HUES64 (cell line): ENCODE data around the gene ANKRD34A.

Source experiments
- H3K27ac ChIP-seq: 2 replicates; pipeline ENCODE4 v1.7.0; 2013; ENCODE audit warnings: low read depth, low read length, inconsistent platforms
- H3K27me3 ChIP-seq: 2 replicates; pipeline ENCODE4 v1.6.1; 2013; ENCODE audit warnings: mild to moderate bottlenecking, low read length; ENCODE audit not compliant: insufficient read depth
- H3K36me3 ChIP-seq: 2 replicates; pipeline ENCODE4 v1.6.1; 2013; ENCODE audit warnings: mild to moderate bottlenecking, low read length; ENCODE audit not compliant: insufficient read depth
- H3K4me1 ChIP-seq: 2 replicates; pipeline ENCODE4 v1.6.1; 2013; ENCODE audit warnings: mild to moderate bottlenecking, low read length, moderate library complexity; ENCODE audit not compliant: insufficient read depth
- H3K4me3 ChIP-seq: 2 replicates; pipeline ENCODE4 v1.5.1; 2013; ENCODE audit warnings: mild to moderate bottlenecking, low read length, moderate library complexity
- H3K9ac ChIP-seq: 2 replicates; pipeline ENCODE4 v1.6.1; 2013; ENCODE audit warnings: mild to moderate bottlenecking, low read depth, low read length
- H3K9me3 ChIP-seq: 2 replicates; pipeline ENCODE4 v1.6.1; 2013; ENCODE audit warnings: low read depth, low read length; ENCODE audit not compliant: insufficient read depth
- WGBS: fragments of 150-250, 120-280 bp; methylation state at CpG from one replicate; pipeline ENCODE4 v1.1.7; 2013; ENCODE audit warnings: missing lambda C conversion rate; 5-methylcytosine and 5-hydroxymethylcytosine counted together

ANKRD34A gene

GRCh38 chr1:145962157-145963102 is 1.9 kb downstream of the ANKRD34A start:
- 11% methylated on average over 24 of the region's 36 CpGs for whole genome bisulfite sequencing
- Histone ChIP-seq H3K4me1 (peaks cover 17% of the 10 kb centered on the region), H3K9me3 (0 out of 2 replicates have a peak, but pooled peaks cover 3% of the 10 kb centered on the region), H3K27me3 (peaks cover 63% of the 10 kb centered on the region), H3K27ac (no peak overlapping the region), H3K9ac (no peak overlapping the region), H3K4me3 (peak overlapping the region; percentile 92), H3K36me3 (no peaks in the 10 kb centered on the region)

- WGBS = under 1% methylated on average over 57 of the region's 57 CpGs
- no peak overlapping the region for H3K9ac ChIP-seq
- peak overlapping the region; percentile 92 for H3K4me3 ChIP-seq
- no peak overlapping the region for H3K27ac ChIP-seq
- H3K36me3 ChIP-seq = no peaks in the 10 kb centered on the region
- H3K27me3 ChIP-seq = peaks cover 72% of the 10 kb centered on the region
- no peaks in the 10 kb centered on the region for H3K9me3 ChIP-seq
- H3K4me1 ChIP-seq = peaks cover 22% of the 10 kb centered on the region
These were observed 2.8 kb downstream of the ANKRD34A start for GRCh38 chr1:145961425-145962156.

- peak overlapping the region; percentile 92 for H3K4me3 ChIP-seq
- WGBS = under 1% methylated on average over 22 of the region's 22 CpGs
- H3K9me3 ChIP-seq = no peaks in the 10 kb centered on the region
- H3K4me1 ChIP-seq = peaks cover 22% of the 10 kb centered on the region
- H3K9ac ChIP-seq = no peak overlapping the region
- H3K36me3 ChIP-seq = no peaks in the 10 kb centered on the region
- H3K27me3 ChIP-seq = peaks cover 77% of the 10 kb centered on the region
- no peak overlapping the region for H3K27ac ChIP-seq
These were observed 3.3 kb downstream of the ANKRD34A start for GRCh38 chr1:145961109-145961424.

- Histone ChIP-seq H3K9me3 (no peaks in the 10 kb centered on the region), H3K9ac (peak overlapping the region; percentile 28; the same call in 1 of the 2 replicates), H3K4me1 (peaks cover 22% of the 10 kb centered on the region), H3K36me3 (no peaks in the 10 kb centered on the region), H3K4me3 (peak overlapping the region; percentile 92), H3K27me3 (peaks cover 82% of the 10 kb centered on the region), H3K27ac (peak overlapping the region; percentile 21; the same call in 1 of the 2 replicates)
- WGBS = under 1% methylated on average over 43 of the region's 44 CpGs
These were observed 3.8 kb downstream of the ANKRD34A start for GRCh38 chr1:145960468-145961108.

- Histone ChIP-seq H3K27ac (no peak overlapping the region), H3K4me3 (peak overlapping the region; percentile 92), H3K4me1 (peaks cover 22% of the 10 kb centered on the region), H3K9ac (no peak overlapping the region), H3K27me3 (peaks cover 88% of the 10 kb centered on the region), H3K9me3 (no peaks in the 10 kb centered on the region), H3K36me3 (no peaks in the 10 kb centered on the region)
- WGBS = 8% methylated on average over 12 of the region's 12 CpGs
These were observed 4.4 kb downstream of the ANKRD34A start for GRCh38 chr1:145959957-145960467.

GRCh38 chr1:145959333-145959732 is 5.0 kb downstream of the ANKRD34A start:
- no peak overlapping the region for H3K9ac ChIP-seq
- no peaks in the 10 kb centered on the region for H3K9me3 ChIP-seq
- H3K4me3 ChIP-seq = no peak overlapping the region
- no peak overlapping the region for H3K27ac ChIP-seq
- no peaks in the 10 kb centered on the region for H3K36me3 ChIP-seq
- peaks cover 22% of the 10 kb centered on the region for H3K4me1 ChIP-seq
- peaks cover 94% of the 10 kb centered on the region for H3K27me3 ChIP-seq

- Histone ChIP-seq H3K36me3 (no peaks in the 10 kb centered on the region), H3K9ac (no peak overlapping the region), H3K27me3 (peaks cover 94% of the 10 kb centered on the region), H3K4me3 (no peak overlapping the region), H3K27ac (no peak overlapping the region), H3K4me1 (peaks cover 18% of the 10 kb centered on the region), H3K9me3 (no peaks in the 10 kb centered on the region)
These were observed 5.6 kb downstream of the ANKRD34A start for GRCh38 chr1:145958734-145959133.

- Histone ChIP-seq H3K9ac (no peak within 1 kb of the TSS), H3K27me3 (peaks cover 86% of the 10 kb centered on the region), H3K9me3 (no peaks in the 10 kb centered on the region), H3K4me3 (peak within 1 kb of the TSS; percentile 65), H3K36me3 (no peaks in the 10 kb centered on the region), H3K4me1 (peaks cover 10% of the 10 kb centered on the region), H3K27ac (no peak within 1 kb of the TSS)
- WGBS = under 1% methylated on average over 60 of the region's 60 CpGs
These were observed 6.7 kb downstream of the ANKRD34A start, which contains the start of gene LIX1L for GRCh38 chr1:145957443-145958319. TSS of gene LIX1L (minus strand) at chr1:145958017. CDS start at chr1:145957927, 90 bp downstream.

- Histone ChIP-seq H3K36me3 (no peaks in the 10 kb centered on the region), H3K27me3 (peaks cover 79% of the 10 kb centered on the region), H3K27ac (no peak overlapping the region), H3K9ac (no peak overlapping the region), H3K4me1 (peaks cover 10% of the 10 kb centered on the region; the same call in 1 of the 2 replicates), H3K4me3 (peak overlapping the region; percentile 65), H3K9me3 (no peaks in the 10 kb centered on the region)
- 54% methylated on average over 3 of the region's 3 CpGs for WGBS
These were observed 7.5 kb downstream of the ANKRD34A start for GRCh38 chr1:145956781-145957442.

- Histone ChIP-seq H3K9me3 (no peaks in the 10 kb centered on the region), H3K4me3 (peak overlapping the region; percentile 65), H3K4me1 (peaks cover 10% of the 10 kb centered on the region; the same call in 1 of the 2 replicates), H3K27ac (no peak overlapping the region), H3K27me3 (peaks cover 74% of the 10 kb centered on the region), H3K9ac (no peak overlapping the region), H3K36me3 (no peaks in the 10 kb centered on the region)
These were observed 8.0 kb downstream of the ANKRD34A start for GRCh38 chr1:145956361-145956760.
